ACC112 (cell line): ENCODE measurements around the gene ABCA4.
A peak's percentile ranks its signal among the peaks of the same experiment; 100 is the strongest.

Experiments used
- H2AFZ ChIP-seq: fragments of 200-600 bp; sonication (generic); one replicate; pipeline ENCODE4 v1.6.0; 2017; ENCODE audit warnings: antibody characterized with exemption, low read length; ENCODE audit not compliant: unreplicated experiment
- H3K27ac ChIP-seq: fragments of 200-600 bp; sonication (generic); 2 replicates; pipeline ENCODE4 v1.5.1; 2014; ENCODE audit warnings: low read depth, mild to moderate bottlenecking, antibody characterized with exemption, low read length, moderate library complexity
- H3K27me3 ChIP-seq: fragments of 200-600 bp; sonication (generic); 2 replicates; pipeline ENCODE4 v1.6.1; 2014; ENCODE audit warnings: mild to moderate bottlenecking, antibody characterized with exemption, low read length, moderate library complexity, mixed read lengths; ENCODE audit not compliant: insufficient read depth
- H3K36me3 ChIP-seq: fragments of 200-600 bp; sonication (generic); 2 replicates; pipeline ENCODE4 v1.6.1; 2016; ENCODE audit warnings: mild to moderate bottlenecking, antibody characterized with exemption, low read length, moderate library complexity, mixed read lengths; ENCODE audit not compliant: insufficient read depth
- H3K4me1 ChIP-seq: fragments of 200-600 bp; sonication (generic); one replicate; pipeline ENCODE4 v1.6.1; 2016; ENCODE audit warnings: low read length, mixed read lengths; ENCODE audit not compliant: insufficient read depth, unreplicated experiment, control insufficient read depth
- H3K4me3 ChIP-seq: fragments of 200-600 bp; sonication (generic); 2 replicates; pipeline ENCODE4 v1.5.1; 2014; ENCODE audit warnings: mild to moderate bottlenecking, low read depth, low read length
- H3K79me2 ChIP-seq: fragments of 200-600 bp; sonication (generic); one replicate; pipeline ENCODE4 v1.6.0; 2016; ENCODE audit warnings: low read length; ENCODE audit not compliant: control insufficient read depth, unreplicated experiment, insufficient read depth

Gene ABCA4

GRCh38 chr1:94029130-94029993, 91.6 kb downstream of the ABCA4 start:
- Histone ChIP-seq H3K27me3 (no peaks in the 10 kb centered on the region), H3K4me3 (no peak overlapping the region), H2AFZ (no peak overlapping the region), H3K4me1 (no peaks in the 10 kb centered on the region), H3K27ac (no peak overlapping the region), H3K36me3 (no peaks in the 10 kb centered on the region), H3K79me2 (no peaks in the 10 kb centered on the region)

- H2AFZ ChIP-seq: no peak overlapping the region
- no peak overlapping the region for H3K4me3 ChIP-seq
- H3K79me2 ChIP-seq: no peaks in the 10 kb centered on the region
- H3K36me3 ChIP-seq: no peaks in the 10 kb centered on the region
- no peak overlapping the region for H3K27ac ChIP-seq
- no peaks in the 10 kb centered on the region for H3K27me3 ChIP-seq
- H3K4me1 ChIP-seq: peaks cover 2% of the 10 kb centered on the region
These were observed 93.0 kb downstream of the ABCA4 start for GRCh38 chr1:94027721-94028515.

- Histone ChIP-seq H3K4me1 (peaks cover 12% of the 10 kb centered on the region), H2AFZ (no peak overlapping the region), H3K36me3 (no peaks in the 10 kb centered on the region), H3K79me2 (no peaks in the 10 kb centered on the region), H3K4me3 (no peak overlapping the region), H3K27me3 (no peaks in the 10 kb centered on the region), H3K27ac (no peak overlapping the region)
These were observed 94.1 kb downstream of the ABCA4 start for GRCh38 chr1:94026619-94027380.

GRCh38 chr1:94025383-94026340, 95.3 kb downstream of the ABCA4 start:
- Histone ChIP-seq H3K27me3 (no peaks in the 10 kb centered on the region), H3K4me3 (peak overlapping the region; percentile 50), H3K27ac (no peak overlapping the region), H2AFZ (peak overlapping the region; percentile 48), H3K79me2 (no peaks in the 10 kb centered on the region), H3K4me1 (peaks cover 23% of the 10 kb centered on the region), H3K36me3 (no peaks in the 10 kb centered on the region)

GRCh38 chr1:94024104-94024792, 96.7 kb downstream of the ABCA4 start:
- Histone ChIP-seq H3K79me2 (no peaks in the 10 kb centered on the region), H3K4me3 (no peak overlapping the region), H2AFZ (no peak overlapping the region), H3K4me1 (peaks cover 29% of the 10 kb centered on the region), H3K27me3 (no peaks in the 10 kb centered on the region), H3K27ac (no peak overlapping the region), H3K36me3 (no peaks in the 10 kb centered on the region)

GRCh38 chr1:94022471-94023189, 98.3 kb downstream of the ABCA4 start:
- H3K4me1 ChIP-seq: peaks cover 29% of the 10 kb centered on the region
- no peaks in the 10 kb centered on the region for H3K27me3 ChIP-seq
- H3K79me2 ChIP-seq: no peaks in the 10 kb centered on the region
- peak overlapping the region; percentile 59 for H3K27ac ChIP-seq
- H3K4me3 ChIP-seq: no peak overlapping the region
- H3K36me3 ChIP-seq: no peaks in the 10 kb centered on the region
- H2AFZ ChIP-seq: no peak overlapping the region

- Histone ChIP-seq H3K27me3 (no peaks in the 10 kb centered on the region), H3K79me2 (no peaks in the 10 kb centered on the region), H3K4me3 (no peak overlapping the region), H3K27ac (peak overlapping the region; percentile 34), H2AFZ (peak overlapping the region; percentile 68), H3K4me1 (peaks cover 29% of the 10 kb centered on the region), H3K36me3 (no peaks in the 10 kb centered on the region)
These were observed 100.0 kb downstream of the ABCA4 start for GRCh38 chr1:94020764-94021579.

- Histone ChIP-seq H3K4me3 (no peak overlapping the region), H3K27me3 (no peaks in the 10 kb centered on the region), H2AFZ (no peak overlapping the region), H3K36me3 (no peaks in the 10 kb centered on the region), H3K27ac (no peak overlapping the region), H3K79me2 (no peaks in the 10 kb centered on the region), H3K4me1 (peaks cover 40% of the 10 kb centered on the region)
These were observed 101.6 kb downstream of the ABCA4 start for GRCh38 chr1:94019327-94019726.
